GM21576 (cell line): ENCODE data around the gene CYP26B1.

Source experiments
- ATAC-seq: cut with Tn5 transposase; IDR thresholded peaks from one replicate; pipeline ENCODE4 v1.9.1; 2021; ENCODE audit warnings: mild to moderate bottlenecking, moderate library complexity; ENCODE audit not compliant: unreplicated experiment

Gene CYP26B1

DNA sequence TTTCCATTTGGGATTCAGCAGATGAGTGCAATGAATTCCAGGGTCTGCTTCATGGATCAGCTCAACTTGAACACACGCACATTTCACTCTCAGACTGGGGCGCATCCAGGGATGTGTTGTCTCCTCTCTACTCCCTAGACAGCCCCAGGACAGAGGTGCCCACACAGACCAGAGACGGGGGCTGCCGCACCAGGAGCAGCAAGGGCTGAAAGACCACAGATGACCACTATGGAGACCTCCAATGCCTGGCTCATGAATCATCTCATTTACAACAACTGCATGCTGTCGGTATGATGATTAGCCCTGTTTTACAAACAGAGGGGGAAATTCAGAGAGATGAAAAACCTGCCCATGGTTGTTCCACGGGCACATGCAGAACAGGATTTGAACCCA, 63.1 kb downstream of the CYP26B1 start:
- no peak for ATAC-seq

- ATAC-seq, result no peak
Observed at GRCh38 chr2:72083751-72084583, 63.7 kb downstream of the CYP26B1 start.

GRCh38 chr2:72082887-72083286, 64.8 kb downstream of the CYP26B1 start:
- ATAC-seq, result no peak

- no peak for ATAC-seq
Observed at GRCh38 chr2:72082021-72082601, 65.6 kb downstream of the CYP26B1 start.

DNA sequence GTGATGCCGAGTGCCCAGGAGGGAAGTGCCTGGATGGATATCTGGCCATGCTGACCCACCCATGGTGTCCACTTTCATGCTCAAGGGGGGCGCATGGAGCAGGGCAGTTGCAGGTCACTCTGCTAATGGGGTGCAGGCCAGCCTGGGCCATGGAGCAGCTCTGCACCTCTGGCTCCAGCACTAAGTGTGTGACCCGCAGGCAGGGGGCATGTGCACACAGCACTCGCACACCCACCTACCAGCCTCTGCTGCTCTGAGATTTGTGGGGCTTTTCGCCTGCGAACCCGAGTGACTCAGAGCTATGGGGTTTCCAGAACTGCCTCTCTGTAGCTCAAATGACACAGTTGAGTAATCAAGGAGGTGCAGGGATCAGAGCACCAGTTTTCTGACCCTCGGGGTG, 66.2 kb downstream of the CYP26B1 start:
- ATAC-seq, result no peak

- ATAC-seq, result no peak
Observed at GRCh38 chr2:72080286-72081145, 67.1 kb downstream of the CYP26B1 start.
